Activated CD8-positive, alpha-beta memory T cell treated with anti-CD3 and anti-CD28 coated beads, Interleukin-2, amount 10 ng/mL, durations not matched to agents 7 days and 5 days (primary cell): ENCODE measurements around the gene GRID1. TPM values are rescaled to one million over a fixed set of nuclear protein-coding genes. Genes with fewer than 3 reads are reported as not detected.
A peak's percentile ranks its signal among the peaks of the same experiment; 100 is the strongest.

Experiments used
- ATAC-seq: fragments of 150-1000 bp; cut with Tn5 transposase; one replicate; pipeline ENCODE4 v1.10.0; 2021; ENCODE audit warnings: moderate library complexity
- CTCF ChIA-PET: fragments of 350-600 bp; sonication (Branson Sonifier 250); formaldehyde crosslinking; loops from one replicate; lab custom pipeline; 2021; ENCODE audit warnings: antibody characterized with exemption; lab: Charles Lee
- DNase-seq: peaks from one replicate; pipeline ENCODE4 v3.0.0-alpha.2; 2020
- H3K27ac Mint-ChIP-seq: one replicate; pipeline ENCODE4 v1.8.0; 2021; ENCODE audit warnings: mild to moderate bottlenecking, mixed read lengths
- H3K27me3 Mint-ChIP-seq: one replicate; pipeline ENCODE4 v1.8.0; 2021; ENCODE audit warnings: mixed read lengths
- H3K36me3 Mint-ChIP-seq: one replicate; pipeline ENCODE4 v1.8.0; 2021; ENCODE audit warnings: mild to moderate bottlenecking, mixed read lengths
- H3K4me1 Mint-ChIP-seq: one replicate; pipeline ENCODE4 v1.8.0; 2021; ENCODE audit warnings: mixed read lengths
- H3K4me3 Mint-ChIP-seq: one replicate; pipeline ENCODE4 v1.8.0; 2021; ENCODE audit warnings: mild to moderate bottlenecking, moderate library complexity, mixed read lengths
- H3K9me3 Mint-ChIP-seq: one replicate; pipeline ENCODE4 v1.8.0; 2022; ENCODE audit warnings: low read depth, mixed read lengths
- total RNA-seq, 2 experiments: library from RNA; stranded (reverse); gene quantifications; one replicate each; pipeline ENCODE4 v1.2.3, GENCODE V29; 2021

Gene GRID1
- total RNA-seq, 2 experiments from 2014 or later = not detected

GRCh38 chr10:86314616-86315548, 51.7 kb downstream of the GRID1 start:
- DNase-seq = no peak
- Mint-ChIP-seq H3K27me3 (peaks cover 3% of the 10 kb centered on the region), H3K9me3 (no peaks in the 10 kb centered on the region), H3K4me1 (no peaks in the 10 kb centered on the region), H3K36me3 (no peaks in the 10 kb centered on the region), H3K27ac (no peak overlapping the region), H3K4me3 (no peak overlapping the region)
- no peak for ATAC-seq
- CTCF ChIA-PET = no interaction called here

- Mint-ChIP-seq H3K9me3 (no peaks in the 10 kb centered on the region), H3K36me3 (no peaks in the 10 kb centered on the region), H3K4me3 (no peak overlapping the region), H3K27ac (no peak overlapping the region), H3K27me3 (peaks cover 3% of the 10 kb centered on the region), H3K4me1 (no peaks in the 10 kb centered on the region)
- no peak for DNase-seq
- CTCF ChIA-PET = no interaction called here
- ATAC-seq = no peak
Measured at GRCh38 chr10:86313621-86314041, 53.0 kb downstream of the GRID1 start.

GRCh38 chr10:86312701-86313270, 53.8 kb downstream of the GRID1 start:
- CTCF ChIA-PET = no interaction called here

GRCh38 chr10:86311906-86312305, 54.7 kb downstream of the GRID1 start:
- CTCF ChIA-PET = no interaction called here
- no peaks in the 10 kb centered on the region for H3K4me1 Mint-ChIP-seq
- DNase-seq (no peak), ATAC-seq (no peak)
- no peaks in the 10 kb centered on the region for H3K9me3 Mint-ChIP-seq
- H3K36me3 Mint-ChIP-seq = no peaks in the 10 kb centered on the region
- H3K27ac Mint-ChIP-seq = no peak overlapping the region
- H3K4me3 Mint-ChIP-seq = no peak overlapping the region
- H3K27me3 Mint-ChIP-seq = peaks cover 3% of the 10 kb centered on the region

More at GRCh38 chr10:86312701-86313270, 53.8 kb downstream of the GRID1 start:
- Mint-ChIP-seq H3K36me3 (no peaks in the 10 kb centered on the region), H3K4me3 (no peak overlapping the region), H3K9me3 (no peaks in the 10 kb centered on the region), H3K27ac (no peak overlapping the region), H3K27me3 (peaks cover 3% of the 10 kb centered on the region), H3K4me1 (no peaks in the 10 kb centered on the region)
- no peak for ATAC-seq
- no peak for DNase-seq

- peaks cover 3% of the 10 kb centered on the region for H3K27me3 Mint-ChIP-seq
- H3K4me1 Mint-ChIP-seq = no peaks in the 10 kb centered on the region
- ATAC-seq (no peak), DNase-seq (no peak)
- H3K36me3 Mint-ChIP-seq = no peaks in the 10 kb centered on the region
- H3K4me3 Mint-ChIP-seq = no peak overlapping the region
- CTCF ChIA-PET = no interaction called here
- no peaks in the 10 kb centered on the region for H3K9me3 Mint-ChIP-seq
- no peak overlapping the region for H3K27ac Mint-ChIP-seq
Measured at GRCh38 chr10:86311190-86311589, 55.4 kb downstream of the GRID1 start.

GRCh38 chr10:86310702-86311101, 55.9 kb downstream of the GRID1 start:
- no peak for DNase-seq
- ATAC-seq = no peak
- Mint-ChIP-seq H3K27ac (no peak overlapping the region), H3K36me3 (no peaks in the 10 kb centered on the region), H3K4me1 (no peaks in the 10 kb centered on the region), H3K4me3 (no peak overlapping the region), H3K9me3 (no peaks in the 10 kb centered on the region), H3K27me3 (peaks cover 3% of the 10 kb centered on the region)
- CTCF ChIA-PET = no interaction called here

- ATAC-seq (no peak), DNase-seq (no peak)
- CTCF ChIA-PET = no interaction called here
- Mint-ChIP-seq H3K9me3 (no peaks in the 10 kb centered on the region), H3K4me3 (no peak overlapping the region), H3K27me3 (peaks cover 3% of the 10 kb centered on the region), H3K4me1 (no peaks in the 10 kb centered on the region), H3K27ac (no peak overlapping the region), H3K36me3 (no peaks in the 10 kb centered on the region)
Measured at GRCh38 chr10:86310291-86310690, 56.3 kb downstream of the GRID1 start.

- no peak for ATAC-seq
Measured at GRCh38 chr10:86308056-86308455, 58.5 kb downstream of the GRID1 start.

GRCh38 chr10:86306628-86307278, 59.8 kb downstream of the GRID1 start:
- Mint-ChIP-seq H3K36me3 (no peaks in the 10 kb centered on the region), H3K27ac (no peak overlapping the region), H3K27me3 (no peaks in the 10 kb centered on the region), H3K4me1 (no peaks in the 10 kb centered on the region), H3K4me3 (no peak overlapping the region), H3K9me3 (no peaks in the 10 kb centered on the region)
- CTCF ChIA-PET = no interaction called here
- DNase-seq (peak; percentile 53), ATAC-seq (no peak)

More at GRCh38 chr10:86308056-86308455, 58.5 kb downstream of the GRID1 start:
- no peaks in the 10 kb centered on the region for H3K9me3 Mint-ChIP-seq
- H3K4me1 Mint-ChIP-seq = no peaks in the 10 kb centered on the region
- DNase-seq = no peak
- H3K27me3 Mint-ChIP-seq = no peaks in the 10 kb centered on the region
- no peak overlapping the region for H3K4me3 Mint-ChIP-seq
- CTCF ChIA-PET = no interaction called here
- H3K36me3 Mint-ChIP-seq = no peaks in the 10 kb centered on the region
- H3K27ac Mint-ChIP-seq = no peak overlapping the region

GRCh38 chr10:86305521-86305920, 61.1 kb downstream of the GRID1 start:
- H3K27me3 Mint-ChIP-seq = no peaks in the 10 kb centered on the region
- H3K9me3 Mint-ChIP-seq = no peaks in the 10 kb centered on the region
- ATAC-seq (no peak), DNase-seq (no peak)
- H3K4me1 Mint-ChIP-seq = no peaks in the 10 kb centered on the region
- CTCF ChIA-PET = no interaction called here
- no peak overlapping the region for H3K27ac Mint-ChIP-seq
- no peaks in the 10 kb centered on the region for H3K36me3 Mint-ChIP-seq
- H3K4me3 Mint-ChIP-seq = no peak overlapping the region

GRCh38 chr10:86304436-86304835, 62.2 kb downstream of the GRID1 start:
- ATAC-seq (no peak), DNase-seq (no peak)
- Mint-ChIP-seq H3K9me3 (no peaks in the 10 kb centered on the region), H3K4me3 (no peak overlapping the region), H3K36me3 (no peaks in the 10 kb centered on the region), H3K27me3 (no peaks in the 10 kb centered on the region), H3K4me1 (no peaks in the 10 kb centered on the region), H3K27ac (no peak overlapping the region)
- CTCF ChIA-PET = no interaction called here

GRCh38 chr10:86303626-86304025, 63.0 kb downstream of the GRID1 start:
- no peaks in the 10 kb centered on the region for H3K27me3 Mint-ChIP-seq

GRCh38 chr10:86301971-86302370, 64.6 kb downstream of the GRID1 start:
- Mint-ChIP-seq H3K27ac (no peak overlapping the region), H3K4me3 (no peak overlapping the region), H3K9me3 (no peaks in the 10 kb centered on the region), H3K4me1 (no peaks in the 10 kb centered on the region), H3K36me3 (no peaks in the 10 kb centered on the region), H3K27me3 (no peaks in the 10 kb centered on the region)
- CTCF ChIA-PET = no interaction called here
- DNase-seq (no peak), ATAC-seq (no peak)

More at GRCh38 chr10:86303626-86304025, 63.0 kb downstream of the GRID1 start:
- Mint-ChIP-seq H3K9me3 (no peaks in the 10 kb centered on the region), H3K27ac (no peak overlapping the region), H3K4me3 (no peak overlapping the region), H3K36me3 (no peaks in the 10 kb centered on the region), H3K4me1 (no peaks in the 10 kb centered on the region)
- no peak for ATAC-seq
- CTCF ChIA-PET = no interaction called here
- DNase-seq = no peak
